GM19452 (cell line): ENCODE data around the gene IL23R.

ENCODE experiments used
- ATAC-seq: cut with Tn5 transposase; IDR thresholded peaks from one replicate; pipeline ENCODE4 v1.9.1; 2021; ENCODE audit not compliant: unreplicated experiment

Gene IL23R

GRCh38 chr1:67148516-67149178 lies 17.6 kb upstream of the IL23R start:
- peak; percentile 27 for ATAC-seq

GRCh38 chr1:67149179-67149770 lies 17.0 kb upstream of the IL23R start:
- peak; percentile 88 for ATAC-seq

- no peak for ATAC-seq
These were observed 15.3 kb upstream of the IL23R start for GRCh38 chr1:67150931-67151330.

GRCh38 chr1:67158401-67158800 lies 7.9 kb upstream of the IL23R start:
- no peak for ATAC-seq

GRCh38 chr1:67159233-67159632 lies 7.0 kb upstream of the IL23R start:
- no peak for ATAC-seq

- peak; percentile 54 for ATAC-seq
These were observed 3.3 kb upstream of the IL23R start for GRCh38 chr1:67162954-67163353.

GRCh38 chr1:67165468-67166041 lies 699 bp upstream of the IL23R start:
- no peak for ATAC-seq

GRCh38 chr1:67169496-67169895 lies 3.2 kb downstream of the IL23R start:
- ATAC-seq = peak; percentile 43

GRCh38 chr1:67169932-67170331 lies 3.7 kb downstream of the IL23R start:
- no peak for ATAC-seq

GRCh38 chr1:67170751-67171573 lies 4.7 kb downstream of the IL23R start:
- ATAC-seq = no peak

GRCh38 chr1:67171574-67171955 lies 5.3 kb downstream of the IL23R start:
- no peak for ATAC-seq

GRCh38 chr1:67171978-67172377 lies 5.7 kb downstream of the IL23R start:
- ATAC-seq = no peak

GRCh38 chr1:67173988-67174387 lies 7.7 kb downstream of the IL23R start:
- no peak for ATAC-seq

- ATAC-seq = peak; percentile 45
These were observed 8.5 kb downstream of the IL23R start for GRCh38 chr1:67174716-67175284.

GRCh38 chr1:67175530-67176087 lies 9.4 kb downstream of the IL23R start:
- no peak for ATAC-seq

- ATAC-seq = no peak
These were observed 18.7 kb downstream of the IL23R start for GRCh38 chr1:67184838-67185421.

- ATAC-seq = no peak
These were observed 21.9 kb downstream of the IL23R start for GRCh38 chr1:67188137-67188536.

- no peak for ATAC-seq
These were observed 23.7 kb downstream of the IL23R start for GRCh38 chr1:67189953-67190352.

- ATAC-seq = no peak
These were observed 24.2 kb downstream of the IL23R start for GRCh38 chr1:67190410-67190809.

GRCh38 chr1:67190942-67191341 lies 24.7 kb downstream of the IL23R start:
- no peak for ATAC-seq
